Measurements from ENCODE around the gene MORN5.

- TF ChIP-seq POLR2A (IDR thresholded peaks at IDR 0.05) (no peak), EP300 (IDR thresholded peaks at IDR 0.05; ENCODE audit: low read depth) (no peak), CTCF (IDR thresholded peaks at IDR 0.05) (no peak), POLR2AphosphoS5 (IDR thresholded peaks at IDR 0.05) (no peak)
Measured at GRCh38 chr9:122216798-122217418, 57.2 kb downstream of the MORN5 start.

Measured in transverse colon (tissue), 4 donors.